HG03159 (cell line): Measurements from ENCODE around the gene NONO.
"Not testable (repeated sequence)": the region's sequence is repeated elsewhere in the genome, so short reads cannot be mapped to it uniquely, and the experiment has no call there.

Experiments used
- ATAC-seq: cut with Tn5 transposase; IDR thresholded peaks from one replicate; pipeline ENCODE4 v1.9.1; 2021; ENCODE audit warnings: mild to moderate bottlenecking, moderate library complexity; ENCODE audit not compliant: unreplicated experiment

Gene NONO

GRCh38 chrX:71283403-71284143 lies at the start of gene NONO:
Gene NONO, plus strand, starts transcription at chrX:71283635. Its CDS starts 7,003 bp downstream, at chrX:71290638.
- ATAC-seq, result peak; percentile 75

DNA sequence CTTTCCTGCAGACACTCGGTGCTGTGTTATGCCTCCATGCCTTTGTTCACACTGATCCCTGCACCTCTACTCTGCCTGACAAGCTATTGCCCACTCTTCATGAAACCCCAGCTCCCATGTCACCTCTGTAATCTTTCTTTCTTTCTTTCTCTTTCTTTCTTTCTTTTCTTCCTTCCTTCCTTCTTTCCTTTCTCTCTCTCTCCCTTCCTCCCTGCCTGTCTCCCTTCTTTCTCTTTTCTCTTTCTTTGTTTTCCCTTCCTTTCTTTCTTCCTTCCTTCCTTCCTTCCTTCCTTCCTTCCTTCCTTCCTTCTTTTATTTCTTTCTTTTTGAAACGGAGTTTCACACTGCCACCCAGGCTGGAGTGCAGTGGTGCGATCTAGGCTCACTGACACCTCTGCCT lies 48.0 kb upstream of the NONO start:
- ATAC-seq, result no peak

DNA sequence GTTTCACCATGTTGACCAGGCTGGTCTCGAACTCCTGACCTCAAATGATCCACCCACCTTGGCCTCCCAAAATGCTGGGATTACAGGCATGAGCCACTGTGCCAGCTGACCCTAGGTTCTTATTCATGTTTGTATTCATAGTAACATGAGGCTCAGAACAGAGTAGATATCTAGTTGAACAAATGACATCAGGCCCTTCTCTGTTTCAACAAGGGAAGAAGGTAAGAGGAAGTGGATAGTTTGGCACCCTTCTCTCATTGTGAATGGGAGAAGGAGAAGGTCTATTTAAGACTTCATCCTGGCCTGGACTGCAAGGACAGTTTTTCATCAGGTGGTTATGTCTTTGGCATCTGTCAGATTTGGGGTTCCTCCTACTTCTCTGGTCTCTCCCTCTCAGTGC lies 46.6 kb upstream of the NONO start:
- no peak for ATAC-seq

GRCh38 chrX:71239781-71240180 lies 43.7 kb upstream of the NONO start:
- no peak for ATAC-seq

DNA sequence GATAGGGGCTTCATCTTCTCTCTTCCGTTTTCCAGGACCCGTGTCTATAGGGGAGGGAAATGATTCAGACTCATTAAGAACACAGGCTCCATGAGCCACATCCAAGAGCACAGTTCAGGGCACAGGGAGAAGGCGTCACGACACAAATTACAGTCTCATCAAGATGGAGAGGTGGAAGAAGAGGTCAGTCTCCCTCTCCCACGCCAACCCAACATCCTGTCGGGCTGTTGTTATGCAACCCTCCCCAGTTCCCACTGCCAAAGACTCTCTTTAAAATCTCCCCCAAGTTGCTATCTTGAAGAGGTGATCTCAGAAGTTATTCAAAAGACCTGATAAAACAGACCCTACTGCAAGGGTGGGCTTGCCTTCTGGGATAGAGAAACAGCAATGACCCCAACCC lies 42.1 kb upstream of the NONO start:
- no peak for ATAC-seq

GRCh38 chrX:71244359-71245128 lies 38.9 kb upstream of the NONO start:
- ATAC-seq, result no peak

DNA sequence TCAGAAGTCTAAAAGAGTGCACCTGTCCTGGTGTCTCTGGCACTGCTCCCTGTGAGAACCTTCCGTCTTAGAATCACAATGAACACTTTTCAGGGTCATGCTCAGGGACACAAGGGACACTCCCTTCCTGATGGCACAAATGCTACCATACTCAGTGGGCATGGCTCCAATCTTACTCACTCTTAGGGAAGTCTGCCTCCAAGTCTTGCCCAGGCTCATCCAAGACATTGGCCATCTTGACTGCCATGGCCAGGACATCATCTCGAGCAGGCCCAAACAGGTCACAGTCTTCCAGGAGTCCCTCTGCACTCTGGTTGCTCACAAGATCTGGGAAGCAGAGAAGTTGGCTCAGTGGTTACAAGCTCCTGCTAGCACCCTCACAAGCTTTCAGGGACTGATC lies 38.3 kb upstream of the NONO start:
- ATAC-seq, result no peak

GRCh38 chrX:71250841-71251240 lies 32.6 kb upstream of the NONO start:
- no peak for ATAC-seq

GRCh38 chrX:71251466-71251973 lies 31.9 kb upstream of the NONO start:
- ATAC-seq, result no peak

DNA sequence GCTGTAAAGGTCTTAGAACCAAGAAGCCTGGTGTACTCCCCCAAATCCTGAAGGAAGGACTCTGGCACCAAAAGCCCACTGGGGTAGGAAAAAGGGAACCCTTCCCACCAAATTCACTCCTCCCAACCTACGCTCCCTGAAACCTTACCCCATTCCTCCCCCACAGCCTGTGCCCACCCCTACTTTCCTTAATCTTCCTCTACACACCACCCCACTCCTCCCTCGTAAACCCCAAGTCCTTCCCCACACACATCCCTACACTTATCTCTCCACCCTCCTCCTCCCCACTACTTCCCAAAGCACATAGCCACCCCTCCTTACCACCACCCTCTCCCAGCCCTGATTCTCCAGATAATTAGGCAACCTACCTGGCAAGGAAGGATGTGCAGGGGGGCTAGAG lies 31.2 kb upstream of the NONO start:
- no peak for ATAC-seq

GRCh38 chrX:71253253-71254091 lies 30.0 kb upstream of the NONO start:
- ATAC-seq, result no peak

GRCh38 chrX:71254092-71254963 lies 29.1 kb upstream of the NONO start, which contains the start of gene ZMYM3:
Gene ZMYM3, minus strand, starts transcription at chrX:71254140. Its CDS starts 885 bp downstream, at chrX:71253255.
- ATAC-seq, result peak; percentile 78

GRCh38 chrX:71256051-71256450 lies 27.4 kb upstream of the NONO start:
- ATAC-seq, result no peak

GRCh38 chrX:71256856-71257255 lies 26.6 kb upstream of the NONO start:
- no peak for ATAC-seq

GRCh38 chrX:71268624-71269023 lies 14.8 kb upstream of the NONO start:
- not testable (repeated sequence) for ATAC-seq

DNA sequence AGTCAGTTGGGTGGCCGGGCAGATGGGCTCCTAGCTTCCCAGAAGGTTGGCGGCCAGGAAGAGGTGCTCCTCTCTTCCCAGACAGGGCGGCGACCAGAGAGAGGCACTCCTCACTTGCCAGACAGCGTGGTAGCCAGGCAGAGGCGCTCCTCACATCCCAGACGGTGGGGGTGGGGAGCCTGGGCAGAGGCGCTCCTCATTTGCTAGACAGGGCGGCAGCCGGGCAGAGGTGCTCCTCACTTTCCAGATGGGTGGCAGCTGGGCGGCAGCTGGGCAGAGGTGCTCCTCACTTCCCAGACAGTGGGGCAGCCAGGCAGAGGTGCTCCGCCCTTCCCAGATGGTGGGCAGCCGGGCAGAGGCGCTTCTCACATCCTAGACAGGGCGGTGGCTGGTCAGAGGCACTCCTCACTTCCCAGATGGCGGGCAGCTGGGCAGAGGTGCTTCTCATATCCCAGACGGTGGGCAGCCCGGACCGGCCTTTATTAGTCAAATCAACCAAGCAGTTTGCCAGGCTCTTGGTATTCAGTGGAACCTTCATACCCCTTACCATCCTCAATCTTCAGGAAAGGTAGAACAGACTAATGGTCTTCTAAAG lies 13.5 kb upstream of the NONO start:
- ATAC-seq, result no peak

GRCh38 chrX:71272313-71272712 lies 11.1 kb upstream of the NONO start:
- not testable (repeated sequence) for ATAC-seq

- not testable (repeated sequence) for ATAC-seq
Measured at GRCh38 chrX:71281300-71281699, 2.1 kb upstream of the NONO start.

GRCh38 chrX:71282514-71283402 lies 677 bp upstream of the NONO start:
- peak; percentile 30 for ATAC-seq
